ENCODE results near the gene DUS1L. TPM values are rescaled to one million over a fixed set of nuclear protein-coding genes. Genes with fewer than 3 reads are reported as not detected.

DUS1L gene
- total and polyA plus RNA-seq, 8 donors, result 63.2 to 286 (median 116) TPM

DNA sequence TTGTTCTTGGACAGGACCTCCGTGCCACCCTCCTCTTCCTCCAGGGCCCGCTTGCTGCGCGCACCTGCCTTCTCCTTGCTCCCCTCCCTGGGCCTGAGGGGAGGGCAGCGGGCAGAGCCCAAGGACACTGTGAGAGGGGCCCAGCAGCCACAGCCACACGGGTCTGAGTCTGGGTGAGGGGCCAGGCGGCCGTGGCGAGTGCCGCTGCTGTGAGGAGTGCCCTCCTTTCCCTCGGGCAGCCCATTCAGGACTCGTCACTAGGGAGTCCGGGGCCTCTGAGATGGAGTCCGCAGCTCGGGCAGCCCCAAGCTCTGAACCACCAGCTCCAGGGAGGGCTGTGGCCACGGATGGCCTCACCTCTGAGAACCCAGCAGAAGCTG lies 5.6 kb downstream of the DUS1L start:
- intact Hi-C loops (cut with DNase I; ENCODE audit: low total_unique reads), result no loop called here
- H3K4me3 ChIP-seq, result no peak overlapping the region
- DNase-seq, result no peak
- TF ChIP-seq POLR2A (IDR thresholded peaks at IDR 0.05), result no peak
- 80 to 88% (median 85%) methylated on average over 6 to 16 of the region's 16 CpGs for WGBS, 5 donors
- peaks cover 75 to 94% (median 92%) of the 10 kb centered on the region in 4 donors for H3K36me3 ChIP-seq
- H3K27ac ChIP-seq, result no peak overlapping the region
- H3K9me3 ChIP-seq, result no peaks in the 10 kb centered on the region
- no peaks in the 10 kb centered on the region for H3K27me3 ChIP-seq
- H3K4me1 ChIP-seq, result peaks cover 14 to 26% (median 21%) of the 10 kb centered on the region in 4 donors

DNA sequence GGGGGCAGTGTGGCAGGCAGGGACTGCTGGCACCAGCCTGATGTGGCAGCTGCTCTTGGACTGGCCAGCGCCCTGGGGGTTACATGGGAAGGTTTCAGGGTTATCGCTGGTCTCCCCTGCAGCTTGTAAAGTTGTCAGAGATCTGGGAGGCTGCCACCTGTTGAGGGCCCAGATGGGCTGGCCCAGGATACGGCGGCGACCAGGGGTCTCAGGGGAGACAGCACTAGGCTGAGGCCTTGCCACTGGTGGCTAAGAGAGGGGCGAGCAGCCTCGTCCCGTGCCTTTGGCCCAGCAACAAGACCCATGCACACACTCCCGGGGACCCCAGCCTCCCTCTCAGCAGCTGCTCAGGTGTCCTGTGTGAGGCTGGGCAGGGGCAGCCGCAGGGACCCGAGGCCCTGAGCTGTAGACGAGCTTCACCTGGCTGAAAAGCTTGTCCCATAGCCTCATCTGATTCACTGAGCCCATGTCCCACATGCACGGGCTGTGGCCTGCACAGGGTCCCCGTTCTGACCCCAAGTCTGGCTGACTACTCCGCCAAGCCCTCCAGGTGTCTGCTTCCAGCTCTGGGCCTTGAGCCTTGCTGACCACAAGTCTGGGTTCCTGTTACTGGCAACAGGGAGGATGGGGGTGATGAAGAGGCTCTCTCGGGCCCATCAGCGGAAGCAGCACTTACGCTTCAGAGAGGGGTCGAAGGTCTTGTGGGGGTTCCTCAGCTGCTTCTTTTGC lies 6.2 kb downstream of the DUS1L start:
- DNase-seq, result no peak
- no peaks in the 10 kb centered on the region for H3K9me3 ChIP-seq
- H3K27ac ChIP-seq, result no peak overlapping the region
- H3K4me3 ChIP-seq, result no peak overlapping the region
- H3K36me3 ChIP-seq, result peaks cover 81 to 100% (median 98%) of the 10 kb centered on the region in 4 donors
- TF ChIP-seq, protein P1, sequence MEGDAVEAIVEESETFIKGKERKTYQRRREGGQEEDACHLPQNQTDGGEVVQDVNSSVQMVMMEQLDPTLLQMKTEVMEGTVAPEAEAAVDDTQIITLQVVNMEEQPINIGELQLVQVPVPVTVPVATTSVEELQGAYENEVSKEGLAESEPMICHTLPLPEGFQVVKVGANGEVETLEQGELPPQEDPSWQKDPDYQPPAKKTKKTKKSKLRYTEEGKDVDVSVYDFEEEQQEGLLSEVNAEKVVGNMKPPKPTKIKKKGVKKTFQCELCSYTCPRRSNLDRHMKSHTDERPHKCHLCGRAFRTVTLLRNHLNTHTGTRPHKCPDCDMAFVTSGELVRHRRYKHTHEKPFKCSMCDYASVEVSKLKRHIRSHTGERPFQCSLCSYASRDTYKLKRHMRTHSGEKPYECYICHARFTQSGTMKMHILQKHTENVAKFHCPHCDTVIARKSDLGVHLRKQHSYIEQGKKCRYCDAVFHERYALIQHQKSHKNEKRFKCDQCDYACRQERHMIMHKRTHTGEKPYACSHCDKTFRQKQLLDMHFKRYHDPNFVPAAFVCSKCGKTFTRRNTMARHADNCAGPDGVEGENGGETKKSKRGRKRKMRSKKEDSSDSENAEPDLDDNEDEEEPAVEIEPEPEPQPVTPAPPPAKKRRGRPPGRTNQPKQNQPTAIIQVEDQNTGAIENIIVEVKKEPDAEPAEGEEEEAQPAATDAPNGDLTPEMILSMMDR (IDR thresholded peaks at IDR 0.05), result no peak
- TF ChIP-seq POLR2A (IDR thresholded peaks at IDR 0.05), result no peak
- TF ChIP-seq EP300 (IDR thresholded peaks at IDR 0.05), result no peak
- no peak for TF ChIP-seq POLR2AphosphoS5 (IDR thresholded peaks at IDR 0.05)
- intact Hi-C loops (cut with DNase I; ENCODE audit: low total_unique reads), result no loop called here
- H3K27me3 ChIP-seq, result no peaks in the 10 kb centered on the region
- peaks cover 8 to 26% (median 16%) of the 10 kb centered on the region in 4 donors for H3K4me1 ChIP-seq
- 70 to 90% (median 80%) methylated on average over 8 to 19 of the region's 19 CpGs for WGBS, 5 donors

DNA sequence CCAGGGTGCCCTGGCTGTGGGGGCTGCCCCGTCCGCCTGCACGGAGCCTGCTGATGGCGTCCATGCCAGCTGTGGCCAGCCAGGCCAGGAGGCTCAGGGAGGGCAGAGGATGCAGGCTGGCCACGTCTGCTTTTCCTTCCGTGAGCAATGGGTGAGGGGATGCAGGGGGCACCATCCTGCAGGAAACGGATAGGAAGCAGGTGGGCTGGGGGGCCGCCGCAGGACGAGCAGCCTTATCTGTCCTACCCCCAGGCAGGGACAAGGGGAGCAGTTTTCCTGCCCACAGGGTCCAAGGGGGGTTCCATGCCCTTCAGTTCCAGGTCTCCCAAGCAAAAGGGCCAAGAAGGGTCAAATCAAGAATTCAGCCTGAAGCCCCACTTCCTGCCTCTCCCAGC lies 6.8 kb downstream of the DUS1L start:
- H3K4me3 ChIP-seq, result no peak overlapping the region
- WGBS, 5 donors, result 74 to 89% (median 85%) methylated on average over 10 of the region's 10 CpGs
- intact Hi-C loops (cut with DNase I; ENCODE audit: low total_unique reads), result no loop called here
- H3K27me3 ChIP-seq, result no peaks in the 10 kb centered on the region
- DNase-seq, result no peak
- no peaks in the 10 kb centered on the region for H3K9me3 ChIP-seq
- peaks cover 4 to 26% (median 15%) of the 10 kb centered on the region in 4 donors for H3K4me1 ChIP-seq
- peaks cover 81 to 100% (median 100%) of the 10 kb centered on the region in 4 donors for H3K36me3 ChIP-seq
- H3K27ac ChIP-seq, result peak overlapping the region in 1 of 5 donors; percentile 5
- no peak for TF ChIP-seq EP300 (IDR thresholded peaks at IDR 0.05)
- TF ChIP-seq, protein P1 (IDR thresholded peaks at IDR 0.05), result no peak
- no peak for TF ChIP-seq POLR2A (IDR thresholded peaks at IDR 0.05)
- no peak for TF ChIP-seq POLR2AphosphoS5 (IDR thresholded peaks at IDR 0.05)

DNA sequence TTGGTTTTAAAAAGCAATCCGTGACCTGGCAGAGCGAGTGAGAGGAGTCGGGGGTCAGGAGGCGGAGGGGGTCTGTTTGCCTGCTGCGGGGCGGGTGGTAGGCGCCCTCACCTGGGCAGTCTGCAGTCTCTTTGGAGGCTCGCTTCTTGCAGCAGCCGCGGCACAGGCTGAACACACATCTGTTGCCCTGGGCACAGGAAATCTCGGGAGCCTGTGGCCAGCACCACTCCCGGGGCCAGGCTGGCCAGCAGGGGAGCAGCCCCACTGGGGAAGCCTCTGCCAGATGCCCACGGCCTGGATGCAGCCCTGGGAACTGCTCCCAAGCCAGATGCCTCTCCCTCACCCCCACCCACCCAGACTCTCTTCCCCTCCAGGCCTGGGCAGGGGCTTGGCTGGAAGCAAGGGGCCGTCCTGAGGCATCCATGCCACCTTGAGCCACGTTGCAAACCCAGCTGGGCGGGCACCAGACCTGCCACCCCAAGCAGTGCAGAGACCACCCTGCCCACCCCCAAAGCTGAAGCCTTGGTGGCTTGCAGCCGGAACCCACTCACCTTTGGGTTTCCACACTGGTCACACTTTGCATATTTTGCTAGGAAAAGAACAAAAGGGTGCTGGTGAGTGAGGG lies 7.3 kb downstream of the DUS1L start:
- Histone ChIP-seq H3K36me3 (peaks cover 80 to 100% (median 99%) of the 10 kb centered on the region in 4 donors), H3K4me1 (peaks cover 6 to 26% (median 15%) of the 10 kb centered on the region in 4 donors), H3K27me3 (no peaks in the 10 kb centered on the region), H3K27ac (peak overlapping the region in 1 of 5 donors; percentile 5), H3K4me3 (no peak overlapping the region), H3K9me3 (no peaks in the 10 kb centered on the region)
- DNase-seq, result peak in 1 of 2 donors; percentile 42
- 61 to 83% (median 63%) methylated on average over 10 to 17 of the region's 17 CpGs for WGBS, 5 donors
- no peak for TF ChIP-seq POLR2AphosphoS5 (IDR thresholded peaks at IDR 0.05)
- TF ChIP-seq, protein P1 (IDR thresholded peaks at IDR 0.05), result peak in 1 of 7 experiments; percentile 7
- intact Hi-C loops (cut with DNase I; ENCODE audit: low total_unique reads), result no loop called here

Data from stomach (tissue), 9 donors.